Measurements from ENCODE around the gene SVOP. TPM values are rescaled to one million over a fixed set of nuclear protein-coding genes. Genes with fewer than 3 reads are reported as not detected.

The SVOP gene
- total and polyA plus RNA-seq, 2 of the 8 experiments (the other 6 are each of a cell fraction or from before 2014, with no cell fraction given), result 0.06 TPM; not detected in 1

- no peak overlapping the region for H2BK20ac ChIP-seq (ENCODE audit: low read length)
- no peak overlapping the region for H4K8ac ChIP-seq (ENCODE audit: extremely low read depth, insufficient read depth, low read length)
- no peak overlapping the region for H2AK5ac ChIP-seq (ENCODE audit: low read depth, low read length)
- no peaks in the 10 kb centered on the region for H3K79me1 ChIP-seq (ENCODE audit: low read depth, low read length)
- H4K91ac ChIP-seq (replicated peaks; ENCODE audit: insufficient read length, low read length), result no peak overlapping the region
- H3K4ac ChIP-seq (replicated peaks; ENCODE audit: insufficient read length, low read depth, low read length), result no peak overlapping the region
- DNase-seq (ENCODE audit: low read depth in 1 of 2, low spot score in 2 of 2) (no peak), FAIRE-seq (no peak)
- H3K4me3 ChIP-seq (ENCODE audit: extremely low read depth in 1 of 4, insufficient read depth in 2 of 4, low read depth in 3 of 4, low read length in 4 of 4), result no peak overlapping the region
- CTCF ChIA-PET (ENCODE audit: partially characterized antibody), result interaction anchor here (0.6 to 4.2 kb wide), 2 partner anchors 12 to 20 kb away, joined by 3 to 18 read pairs; no protein-coding TSS in a partner anchor
- H3K27me3 ChIP-seq (replicated peaks in 1 of 4; ENCODE audit: control insufficient read depth in 3 of 4, extremely low read depth in 1 of 4, insufficient read depth in 3 of 4, low read length in 3 of 4), result no peaks in the 10 kb centered on the region
- WGBS, 2 experiments (ENCODE audit: extremely low coverage in 1 of 2, insufficient coverage in 1 of 2, insufficient read length in 1 of 2, insufficient replicate concordance in 2 of 2, low coverage in 1 of 2, low lambda C conversion rate in 2 of 2, missing lambda C conversion rate in 1 of 2), result 90% methylated on average over 5 of the region's 5 CpGs; no CpG with 5 or more reads in 1 of the 2 experiments
- H2BK120ac ChIP-seq (replicated peaks; ENCODE audit: low read depth, low read length), result no peak overlapping the region
- no peak overlapping the region for H2BK12ac ChIP-seq (ENCODE audit: low read depth, low read length)
- no peaks in the 10 kb centered on the region for H4K20me1 ChIP-seq (replicated peaks in 1 of 2; ENCODE audit: control insufficient read depth in 1 of 2, insufficient read depth in 2 of 2, low read length in 2 of 2)
- no peak overlapping the region for H4K5ac ChIP-seq (ENCODE audit: insufficient read length, low read depth, low read length)
- no peak overlapping the region for H3K56ac ChIP-seq (replicated peaks; ENCODE audit: insufficient read length, low read depth, low read length)
- H2AFZ ChIP-seq (ENCODE audit: low read length), result no peak overlapping the region
- peaks cover 3 to 6% of the 10 kb centered on the region in 2 experiments; a peak in 2 of 4 replicates for H3K9me3 ChIP-seq (ENCODE audit: insufficient read depth in 2 of 2, low read depth in 1 of 2, low read length in 1 of 2)
- no peak overlapping the region for H3K9ac ChIP-seq (replicated peaks in 1 of 4; ENCODE audit: extremely low read depth in 1 of 4, low read depth in 3 of 4, low read length in 3 of 4)
- H3K27ac ChIP-seq (ENCODE audit: low read depth, low read length), result no peak overlapping the region
- H3K18ac ChIP-seq (ENCODE audit: extremely low read depth, low read length), result no peak overlapping the region
- H2BK5ac ChIP-seq (ENCODE audit: low read depth, low read length), result no peak overlapping the region
- no peak overlapping the region for H3K14ac ChIP-seq (ENCODE audit: insufficient read length)
- peaks cover 0 to 4% (median 0%) of the 10 kb centered on the region in 4 experiments; a peak in 3 of 7 replicates for H3K4me1 ChIP-seq (replicated peaks in 1 of 4; ENCODE audit: control insufficient read depth in 3 of 4, insufficient read depth in 4 of 4, low read length in 3 of 4)
- H3K36me3 ChIP-seq (ENCODE audit: control insufficient read depth in 2 of 4, insufficient read depth in 4 of 4, low read length in 3 of 4), result no peaks in the 10 kb centered on the region
- POLR2A ChIA-PET (ENCODE audit: partially characterized antibody), result no interaction called here
- no peak overlapping the region for H2BK15ac ChIP-seq (ENCODE audit: low read length)
- H3K4me2 ChIP-seq (ENCODE audit: insufficient read depth in 1 of 2, low read depth in 2 of 2, low read length in 2 of 2), result no peak overlapping the region
- H3K79me2 ChIP-seq (ENCODE audit: control insufficient read depth in 1 of 2, insufficient read depth in 2 of 2, low read length in 2 of 2), result no peaks in the 10 kb centered on the region
- H3K23ac ChIP-seq (ENCODE audit: insufficient read length), result no peak overlapping the region
- no peaks in the 10 kb centered on the region for H3K23me2 ChIP-seq (ENCODE audit: low read depth, low read length)
- TF ChIP-seq SIN3A (conservative IDR thresholded peaks at IDR 0.05 in 1 of 2, IDR thresholded peaks at IDR 0.05 in 1 of 2; ENCODE audit: low read depth in 1 of 2, low read length in 2 of 2), result no peak
- no peak for TF ChIP-seq CHD2 (IDR thresholded peaks at IDR 0.05; ENCODE audit: low read length)
- TF ChIP-seq BACH1 (IDR thresholded peaks at IDR 0.05; ENCODE audit: low read length), result no peak
- TF ChIP-seq EZH2 (IDR thresholded peaks at IDR 0.05; ENCODE audit: low read depth, low read length, severe bottlenecking), result no peak
- no peak for TF ChIP-seq POLR2AphosphoS5 (IDR thresholded peaks at IDR 0.05; ENCODE audit: low read depth, low read length)
- no peak for TF ChIP-seq HDAC6 (IDR thresholded peaks at IDR 0.05; ENCODE audit: low read depth, low read length)
- no peak for TF ChIP-seq RFX5 (IDR thresholded peaks at IDR 0.05; ENCODE audit: borderline replicate concordance, low read depth, low read length)
- TF ChIP-seq EP300 (IDR thresholded peaks at IDR 0.05; ENCODE audit: borderline replicate concordance in 1 of 2, low read depth in 2 of 2, low read length in 2 of 2), result no peak
- no peak for TF ChIP-seq RXRA (IDR thresholded peaks at IDR 0.05; ENCODE audit: insufficient read depth, low read depth, low read length)
- TF ChIP-seq, protein P1, sequence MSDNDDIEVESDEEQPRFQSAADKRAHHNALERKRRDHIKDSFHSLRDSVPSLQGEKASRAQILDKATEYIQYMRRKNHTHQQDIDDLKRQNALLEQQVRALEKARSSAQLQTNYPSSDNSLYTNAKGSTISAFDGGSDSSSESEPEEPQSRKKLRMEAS (IDR thresholded peaks at IDR 0.05), result no peak
- no peak for TF ChIP-seq SP4 (IDR thresholded peaks at IDR 0.05; ENCODE audit: low read length)
- TF ChIP-seq JUN (IDR thresholded peaks at IDR 0.05; ENCODE audit: low read depth, low read length), result no peak
- TF ChIP-seq, protein P2, sequence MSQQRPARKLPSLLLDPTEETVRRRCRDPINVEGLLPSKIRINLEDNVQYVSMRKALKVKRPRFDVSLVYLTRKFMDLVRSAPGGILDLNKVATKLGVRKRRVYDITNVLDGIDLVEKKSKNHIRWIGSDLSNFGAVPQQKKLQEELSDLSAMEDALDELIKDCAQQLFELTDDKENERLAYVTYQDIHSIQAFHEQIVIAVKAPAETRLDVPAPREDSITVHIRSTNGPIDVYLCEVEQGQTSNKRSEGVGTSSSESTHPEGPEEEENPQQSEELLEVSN (IDR thresholded peaks at IDR 0.05), result no peak
- TF ChIP-seq JUND (IDR thresholded peaks at IDR 0.05; ENCODE audit: low read length), result no peak
Observed at GRCh38 chr12:108930155-108930554, 90.7 kb downstream of the SVOP start.
